ENCODE measurements around the gene DUSP8. TPM values are rescaled to one million over a fixed set of nuclear protein-coding genes. Genes with fewer than 3 reads are reported as not detected.
"Not testable (repeated sequence)": the region's sequence is repeated elsewhere in the genome, so short reads cannot be mapped to it uniquely, and the experiment has no call there.

The DUSP8 gene
- total RNA-seq, 1 donor from 2014 or later = 7.7 TPM

GRCh38 chr11:1604711-1605110, 32.6 kb upstream of the DUSP8 start:
- H3K36me3 Mint-ChIP-seq (ENCODE audit: unreplicated experiment) = no peaks in the 10 kb centered on the region
- H3K4me1 Mint-ChIP-seq (ENCODE audit: unreplicated experiment) = no peaks in the 10 kb centered on the region
- H3K27ac Mint-ChIP-seq (ENCODE audit: unreplicated experiment) = no peak overlapping the region
- no peak for DNase-seq (ENCODE audit: extremely low spot score, unreplicated experiment)
- H3K4me3 Mint-ChIP-seq (ENCODE audit: unreplicated experiment) = no peak overlapping the region
- TF ChIP-seq CTCF (IDR thresholded peaks at IDR 0.05) = no peak
- H3K27me3 Mint-ChIP-seq (ENCODE audit: unreplicated experiment) = peaks cover 63% of the 10 kb centered on the region
- H3K9me3 Mint-ChIP-seq (ENCODE audit: unreplicated experiment) = no peaks in the 10 kb centered on the region

GRCh38 chr11:1604181-1604580, 32.1 kb upstream of the DUSP8 start:
- H3K4me1 Mint-ChIP-seq (ENCODE audit: unreplicated experiment) = no peaks in the 10 kb centered on the region
- H3K36me3 Mint-ChIP-seq (ENCODE audit: unreplicated experiment) = no peaks in the 10 kb centered on the region
- H3K4me3 Mint-ChIP-seq (ENCODE audit: unreplicated experiment) = no peak overlapping the region
- no peak for DNase-seq (ENCODE audit: extremely low spot score, unreplicated experiment)
- peaks cover 68% of the 10 kb centered on the region for H3K27me3 Mint-ChIP-seq (ENCODE audit: unreplicated experiment)
- H3K9me3 Mint-ChIP-seq (ENCODE audit: unreplicated experiment) = no peaks in the 10 kb centered on the region
- TF ChIP-seq CTCF (IDR thresholded peaks at IDR 0.05) = no peak
- no peak overlapping the region for H3K27ac Mint-ChIP-seq (ENCODE audit: unreplicated experiment)

GRCh38 chr11:1603629-1604028, 31.6 kb upstream of the DUSP8 start:
- no peak for TF ChIP-seq CTCF (IDR thresholded peaks at IDR 0.05)
- Mint-ChIP-seq H3K36me3 (ENCODE audit: unreplicated experiment) (no peaks in the 10 kb centered on the region), H3K4me1 (ENCODE audit: unreplicated experiment) (no peaks in the 10 kb centered on the region), H3K27me3 (ENCODE audit: unreplicated experiment) (peaks cover 71% of the 10 kb centered on the region), H3K9me3 (ENCODE audit: unreplicated experiment) (no peaks in the 10 kb centered on the region), H3K4me3 (ENCODE audit: unreplicated experiment) (no peak overlapping the region), H3K27ac (ENCODE audit: unreplicated experiment) (no peak overlapping the region)
- DNase-seq (ENCODE audit: extremely low spot score, unreplicated experiment) = no peak

- not testable (repeated sequence) for DNase-seq (ENCODE audit: extremely low spot score, unreplicated experiment); H3K9me3 Mint-ChIP-seq (ENCODE audit: unreplicated experiment); H3K4me1 Mint-ChIP-seq (ENCODE audit: unreplicated experiment); H3K27ac Mint-ChIP-seq (ENCODE audit: unreplicated experiment); H3K4me3 Mint-ChIP-seq (ENCODE audit: unreplicated experiment); H3K36me3 Mint-ChIP-seq (ENCODE audit: unreplicated experiment)
- H3K27me3 Mint-ChIP-seq (ENCODE audit: unreplicated experiment) = peaks cover 71% of the 10 kb centered on the region
These were observed 29.6 kb upstream of the DUSP8 start for GRCh38 chr11:1601663-1602062.

- DNase-seq (ENCODE audit: extremely low spot score, unreplicated experiment) = no peak
- Mint-ChIP-seq H3K27me3 (ENCODE audit: unreplicated experiment) (peaks cover 72% of the 10 kb centered on the region), H3K36me3 (ENCODE audit: unreplicated experiment) (no peaks in the 10 kb centered on the region), H3K27ac (ENCODE audit: unreplicated experiment) (no peak overlapping the region), H3K4me3 (ENCODE audit: unreplicated experiment) (no peak overlapping the region), H3K9me3 (ENCODE audit: unreplicated experiment) (no peaks in the 10 kb centered on the region), H3K4me1 (ENCODE audit: unreplicated experiment) (no peaks in the 10 kb centered on the region)
- TF ChIP-seq CTCF (IDR thresholded peaks at IDR 0.05) = no peak
These were observed 28.6 kb upstream of the DUSP8 start for GRCh38 chr11:1600626-1601025.

GRCh38 chr11:1598816-1599215, 26.7 kb upstream of the DUSP8 start:
- DNase-seq (ENCODE audit: extremely low spot score, unreplicated experiment) = no peak
- no peak for TF ChIP-seq CTCF (IDR thresholded peaks at IDR 0.05)
- H3K4me3 Mint-ChIP-seq (ENCODE audit: unreplicated experiment) = no peak overlapping the region
- H3K36me3 Mint-ChIP-seq (ENCODE audit: unreplicated experiment) = no peaks in the 10 kb centered on the region
- H3K4me1 Mint-ChIP-seq (ENCODE audit: unreplicated experiment) = no peaks in the 10 kb centered on the region
- no peak overlapping the region for H3K27ac Mint-ChIP-seq (ENCODE audit: unreplicated experiment)
- peaks cover 87% of the 10 kb centered on the region for H3K27me3 Mint-ChIP-seq (ENCODE audit: unreplicated experiment)
- no peaks in the 10 kb centered on the region for H3K9me3 Mint-ChIP-seq (ENCODE audit: unreplicated experiment)

- H3K36me3 Mint-ChIP-seq (ENCODE audit: unreplicated experiment); H3K4me1 Mint-ChIP-seq (ENCODE audit: unreplicated experiment); DNase-seq (ENCODE audit: extremely low spot score, unreplicated experiment); H3K9me3 Mint-ChIP-seq (ENCODE audit: unreplicated experiment); H3K4me3 Mint-ChIP-seq (ENCODE audit: unreplicated experiment); H3K27ac Mint-ChIP-seq (ENCODE audit: unreplicated experiment): not testable (repeated sequence)
- peaks cover 88% of the 10 kb centered on the region for H3K27me3 Mint-ChIP-seq (ENCODE audit: unreplicated experiment)
These were observed 26.3 kb upstream of the DUSP8 start for GRCh38 chr11:1598406-1598805.

Measured in osteocyte (in vitro differentiated cells).